ENCODE measurements around the gene MYO10. TPM values are rescaled to one million over a fixed set of nuclear protein-coding genes. Genes with fewer than 3 reads are reported as not detected.

Gene MYO10
- total and polyA plus RNA-seq, 9 donors = 10.8 to 35.8 (median 16.3) TPM

GRCh38 chr5:16849181-16849580 lies 86.9 kb downstream of the MYO10 start:
- TF ChIP-seq EP300 (IDR thresholded peaks at IDR 0.05) = no peak
- TF ChIP-seq POLR2A (IDR thresholded peaks at IDR 0.05) = no peak
- no peak for TF ChIP-seq CTCF (IDR thresholded peaks at IDR 0.05)
- WGBS, 3 donors = 95 to 96% (median 95%) methylated on average over 3 of the region's 3 CpGs
- intact Hi-C loops (cut with DNase I) = no loop called here

GRCh38 chr5:16844952-16845351 lies 91.1 kb downstream of the MYO10 start:
- WGBS, 3 donors = 87 to 94% (median 87%) methylated on average over 3 of the region's 3 CpGs
- H3K27me3 ChIP-seq = no peaks in the 10 kb centered on the region

More at GRCh38 chr5:16849181-16849580, 86.9 kb downstream of the MYO10 start:
- no peak for DNase-seq
- Histone ChIP-seq H3K27ac (no peak overlapping the region), H3K4me3 (no peak overlapping the region), H3K9me3 (no peaks in the 10 kb centered on the region), H3K36me3 (no peaks in the 10 kb centered on the region), H3K4me1 (ENCODE audit: insufficient read depth) (no peaks in the 10 kb centered on the region), H3K27me3 (no peaks in the 10 kb centered on the region)

GRCh38 chr5:16842896-16843295 lies 93.2 kb downstream of the MYO10 start:
- Histone ChIP-seq H3K36me3 (no peaks in the 10 kb centered on the region), H3K4me3 (no peak overlapping the region), H3K27me3 (no peaks in the 10 kb centered on the region), H3K4me1 (ENCODE audit: insufficient read depth) (peaks cover 8% of the 10 kb centered on the region), H3K27ac (no peak overlapping the region), H3K9me3 (no peaks in the 10 kb centered on the region)
- TF ChIP-seq CTCF (IDR thresholded peaks at IDR 0.05) (no peak), EP300 (IDR thresholded peaks at IDR 0.05) (no peak), POLR2A (IDR thresholded peaks at IDR 0.05) (no peak)
- no peak for DNase-seq
- intact Hi-C loops (cut with DNase I) = no loop called here
- 69 to 79% (median 72%) methylated on average over 8 of the region's 8 CpGs for WGBS, 3 donors

More at GRCh38 chr5:16844952-16845351, 91.1 kb downstream of the MYO10 start:
- H3K4me1 ChIP-seq (ENCODE audit: insufficient read depth) = peaks cover 4% of the 10 kb centered on the region
- H3K27ac ChIP-seq = no peak overlapping the region
- no peak overlapping the region for H3K4me3 ChIP-seq
- no peak for TF ChIP-seq CTCF (IDR thresholded peaks at IDR 0.05)
- TF ChIP-seq EP300 (IDR thresholded peaks at IDR 0.05) = no peak
- TF ChIP-seq POLR2A (IDR thresholded peaks at IDR 0.05) = no peak
- intact Hi-C loops (cut with DNase I) = no loop called here
- no peaks in the 10 kb centered on the region for H3K9me3 ChIP-seq
- no peak for DNase-seq
- no peaks in the 10 kb centered on the region for H3K36me3 ChIP-seq

- H3K27ac ChIP-seq = no peak overlapping the region
- no peak overlapping the region for H3K4me3 ChIP-seq
- no peaks in the 10 kb centered on the region for H3K9me3 ChIP-seq
- no peaks in the 10 kb centered on the region for H3K27me3 ChIP-seq
- DNase-seq = no peak
- intact Hi-C loops (cut with DNase I) = no loop called here
- no peak for TF ChIP-seq EP300 (IDR thresholded peaks at IDR 0.05)
- TF ChIP-seq POLR2A (IDR thresholded peaks at IDR 0.05) = no peak
- TF ChIP-seq CTCF (IDR thresholded peaks at IDR 0.05) = no peak
- H3K4me1 ChIP-seq (ENCODE audit: insufficient read depth) = peaks cover 8% of the 10 kb centered on the region
- 14 to 24% (median 18%) methylated on average over 7 of the region's 7 CpGs for WGBS, 3 donors
- H3K36me3 ChIP-seq = no peaks in the 10 kb centered on the region
Measured at GRCh38 chr5:16841416-16841815, 94.7 kb downstream of the MYO10 start.
